HG03342 (cell line): ENCODE results near the gene CABCOCO1.
"Not testable (repeated sequence)": the region's sequence is repeated elsewhere in the genome, so short reads cannot be mapped to it uniquely, and the experiment has no call there.

Source experiments
- ATAC-seq: cut with Tn5 transposase; IDR thresholded peaks from one replicate; pipeline ENCODE4 v1.9.1; 2021; ENCODE audit warnings: mild to moderate bottlenecking, moderate library complexity; ENCODE audit not compliant: unreplicated experiment

The CABCOCO1 gene

DNA sequence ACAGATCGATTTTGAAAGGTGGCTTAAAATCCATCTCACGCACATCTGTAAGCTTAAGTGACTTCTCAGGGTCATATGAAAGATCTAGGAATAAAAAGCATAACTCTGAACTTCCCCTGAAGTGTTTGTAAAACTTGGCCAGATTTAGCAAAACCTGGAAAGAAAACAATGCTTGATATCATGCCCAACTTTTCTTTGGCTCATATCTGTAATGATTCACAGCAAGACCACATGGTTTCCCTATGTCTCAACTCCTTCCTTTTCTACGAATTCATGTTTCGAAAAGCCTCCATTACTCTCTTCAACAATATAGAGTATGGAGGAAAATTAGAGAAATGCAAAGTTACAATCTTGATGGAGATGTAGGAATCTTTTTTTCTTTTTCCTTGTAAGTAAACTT is 20.1 kb upstream of the CABCOCO1 start:
- no peak for ATAC-seq

GRCh38 chr10:61643316-61643751 is 19.4 kb upstream of the CABCOCO1 start:
- no peak for ATAC-seq

GRCh38 chr10:61653699-61654098 is 9.0 kb upstream of the CABCOCO1 start:
- no peak for ATAC-seq

DNA sequence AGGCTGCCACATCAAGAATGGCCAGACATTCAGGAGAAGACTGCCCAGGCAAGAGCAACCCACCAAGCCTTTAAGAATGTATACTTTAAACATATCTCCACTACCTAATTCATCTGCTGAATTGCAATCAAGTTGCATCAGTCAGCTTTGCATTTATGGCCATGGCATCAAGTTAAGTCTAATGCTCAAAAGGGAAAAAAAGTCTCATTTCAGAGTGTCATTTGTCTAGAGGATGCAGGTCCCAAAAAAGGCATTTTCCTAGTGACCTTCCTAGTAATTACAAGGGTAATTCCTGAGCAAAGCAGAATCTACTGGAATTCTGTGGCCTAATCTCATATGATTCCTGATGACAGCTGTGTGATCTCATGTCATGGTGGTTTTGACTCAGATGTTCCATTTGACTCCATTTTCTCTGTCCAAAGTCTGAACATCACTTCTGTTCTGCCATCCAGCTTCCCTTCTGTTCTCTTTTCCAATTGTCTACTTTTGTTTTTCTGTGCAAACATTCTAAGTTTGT is 7.3 kb upstream of the CABCOCO1 start:
- no peak for ATAC-seq

DNA sequence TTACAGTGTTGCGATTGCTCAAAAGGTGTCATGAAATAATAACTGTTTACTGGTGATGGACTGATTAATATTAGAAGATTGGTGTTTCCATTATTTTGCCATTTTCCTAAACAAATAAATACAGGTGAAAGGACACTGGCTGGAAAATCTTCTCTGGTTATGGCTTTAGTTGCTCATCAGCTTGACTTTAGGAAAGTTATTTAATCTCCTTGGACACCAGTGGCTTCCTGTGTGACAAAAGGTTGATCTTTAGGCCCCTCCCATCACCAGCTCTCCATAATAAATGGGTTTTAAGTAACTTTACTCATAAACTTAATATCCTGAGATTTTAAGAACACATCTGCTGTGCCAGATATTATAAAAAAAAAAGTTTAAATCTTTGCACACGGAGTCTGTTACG is 737 bp downstream of the CABCOCO1 start:
- ATAC-seq: no peak

- ATAC-seq: no peak
Measured at GRCh38 chr10:61664985-61665384, 2.3 kb downstream of the CABCOCO1 start.

DNA sequence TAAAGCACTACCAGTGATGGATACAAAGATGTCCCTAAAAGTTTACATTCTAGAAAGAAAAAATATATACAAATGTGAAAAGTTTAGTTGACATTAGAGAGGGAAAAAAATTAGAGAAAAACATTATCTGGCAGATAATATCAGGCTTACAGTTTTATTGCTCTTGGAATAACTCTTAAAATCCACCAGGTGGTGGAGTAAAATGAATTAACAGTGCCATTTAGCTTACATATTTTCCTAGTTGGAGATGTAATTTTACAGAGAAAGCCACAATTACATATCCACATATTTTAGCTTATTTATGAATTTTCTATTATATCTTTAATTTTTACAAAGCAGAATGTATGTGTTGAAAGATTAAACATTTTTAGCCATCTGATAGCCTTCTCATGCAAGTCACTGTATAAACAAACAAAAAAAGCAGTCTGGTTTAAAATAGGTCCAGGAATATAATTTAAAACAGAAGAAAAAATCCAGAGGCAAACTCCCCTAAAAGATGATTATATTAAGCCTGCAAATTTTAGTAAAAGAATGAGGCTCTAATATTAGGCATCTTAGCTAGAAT is 6.5 kb downstream of the CABCOCO1 start:
- ATAC-seq: no peak

DNA sequence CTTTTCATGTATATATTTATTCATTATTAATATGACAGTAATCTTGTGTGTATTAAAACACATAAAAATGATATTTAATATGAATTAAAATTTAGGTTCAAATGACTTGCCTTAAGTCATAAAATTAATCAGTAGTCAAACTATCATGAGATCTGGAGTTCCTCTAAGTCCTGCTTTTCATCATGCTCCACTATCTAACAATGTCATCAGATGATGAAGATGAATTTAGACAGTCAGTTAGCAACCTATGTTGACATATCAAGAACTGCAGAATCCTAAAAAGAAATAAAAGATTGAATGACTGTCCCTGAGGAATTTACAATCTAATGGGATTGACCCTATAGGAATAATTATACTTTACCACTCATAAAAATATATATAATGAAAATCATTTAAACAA is 7.1 kb downstream of the CABCOCO1 start:
- no peak for ATAC-seq

GRCh38 chr10:61673360-61673759 is 10.6 kb downstream of the CABCOCO1 start:
- no peak for ATAC-seq

GRCh38 chr10:61682323-61682722 is 19.6 kb downstream of the CABCOCO1 start:
- no peak for ATAC-seq

GRCh38 chr10:61683319-61683718 is 20.6 kb downstream of the CABCOCO1 start:
- no peak for ATAC-seq

GRCh38 chr10:61684894-61685507 is 22.3 kb downstream of the CABCOCO1 start:
- ATAC-seq: no peak

GRCh38 chr10:61688551-61689308 is 26.0 kb downstream of the CABCOCO1 start:
- no peak for ATAC-seq

GRCh38 chr10:61691667-61692066 is 28.9 kb downstream of the CABCOCO1 start:
- not testable (repeated sequence) for ATAC-seq

- no peak for ATAC-seq
Measured at GRCh38 chr10:61692447-61693010, 29.8 kb downstream of the CABCOCO1 start.

GRCh38 chr10:61698968-61699655 is 36.4 kb downstream of the CABCOCO1 start:
- no peak for ATAC-seq

GRCh38 chr10:61701055-61701705 is 38.5 kb downstream of the CABCOCO1 start:
- no peak for ATAC-seq

- ATAC-seq: no peak
Measured at GRCh38 chr10:61701706-61702105, 39.0 kb downstream of the CABCOCO1 start.

- ATAC-seq: no peak
Measured at GRCh38 chr10:61702584-61702983, 39.9 kb downstream of the CABCOCO1 start.

DNA sequence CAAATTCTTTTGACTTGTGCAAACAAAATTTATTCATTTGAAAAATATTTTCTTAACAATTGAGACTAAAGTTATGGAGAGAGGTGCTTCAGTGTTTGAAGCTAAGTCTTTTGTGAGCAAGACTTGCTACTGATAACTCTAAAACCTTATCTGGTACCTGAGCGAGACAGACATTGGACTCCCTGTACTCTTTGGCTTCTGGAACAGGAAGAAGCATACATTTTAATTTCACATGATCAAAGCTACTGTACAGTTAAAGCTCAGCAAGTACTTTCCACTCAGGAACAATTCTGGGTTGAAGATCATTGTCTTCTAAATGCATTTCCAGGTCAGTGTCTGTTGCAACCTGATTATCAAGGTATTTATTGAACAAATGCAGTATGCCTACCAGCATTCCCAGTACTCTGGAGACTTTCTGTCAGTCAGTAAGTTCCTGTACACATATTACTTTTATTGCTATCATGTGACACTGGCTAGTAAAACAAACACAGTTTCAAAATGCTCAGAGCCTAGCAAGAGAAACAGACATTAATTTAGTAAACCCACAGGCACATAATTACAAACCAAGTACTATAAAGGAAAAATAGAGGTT is 42.4 kb downstream of the CABCOCO1 start:
- no peak for ATAC-seq
